ENCODE measurements around the gene BDP1.

DNA sequence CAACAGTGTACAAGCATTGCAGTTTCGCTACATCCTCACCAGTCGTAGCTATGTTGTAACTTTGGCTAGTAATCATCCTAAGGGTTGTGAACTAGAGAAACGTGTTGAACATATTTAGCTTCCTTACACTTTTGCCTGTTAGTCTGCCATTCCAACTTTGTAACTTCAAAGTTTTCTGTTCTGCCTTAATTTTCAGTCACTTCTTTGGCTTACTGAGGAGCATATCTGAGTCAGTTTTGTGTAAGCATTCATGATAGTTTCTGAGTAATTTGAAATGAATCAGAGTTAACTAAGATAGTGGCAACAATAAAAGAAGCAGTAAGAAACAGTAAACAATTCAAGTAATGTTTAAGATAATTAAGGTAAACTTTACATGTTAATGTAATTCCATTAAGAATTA lies 72.8 kb downstream of the BDP1 start:
- TF ChIP-seq TCF7L2 (IDR thresholded peaks at IDR 0.05; ENCODE audit: borderline replicate concordance, extremely low read depth, insufficient read depth, insufficient read length): no peak
- TF ChIP-seq, protein P1, sequence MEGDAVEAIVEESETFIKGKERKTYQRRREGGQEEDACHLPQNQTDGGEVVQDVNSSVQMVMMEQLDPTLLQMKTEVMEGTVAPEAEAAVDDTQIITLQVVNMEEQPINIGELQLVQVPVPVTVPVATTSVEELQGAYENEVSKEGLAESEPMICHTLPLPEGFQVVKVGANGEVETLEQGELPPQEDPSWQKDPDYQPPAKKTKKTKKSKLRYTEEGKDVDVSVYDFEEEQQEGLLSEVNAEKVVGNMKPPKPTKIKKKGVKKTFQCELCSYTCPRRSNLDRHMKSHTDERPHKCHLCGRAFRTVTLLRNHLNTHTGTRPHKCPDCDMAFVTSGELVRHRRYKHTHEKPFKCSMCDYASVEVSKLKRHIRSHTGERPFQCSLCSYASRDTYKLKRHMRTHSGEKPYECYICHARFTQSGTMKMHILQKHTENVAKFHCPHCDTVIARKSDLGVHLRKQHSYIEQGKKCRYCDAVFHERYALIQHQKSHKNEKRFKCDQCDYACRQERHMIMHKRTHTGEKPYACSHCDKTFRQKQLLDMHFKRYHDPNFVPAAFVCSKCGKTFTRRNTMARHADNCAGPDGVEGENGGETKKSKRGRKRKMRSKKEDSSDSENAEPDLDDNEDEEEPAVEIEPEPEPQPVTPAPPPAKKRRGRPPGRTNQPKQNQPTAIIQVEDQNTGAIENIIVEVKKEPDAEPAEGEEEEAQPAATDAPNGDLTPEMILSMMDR (IDR thresholded peaks at IDR 0.05 in 2 of 3, conservative IDR thresholded peaks at IDR 0.05 in 1 of 3; ENCODE audit: borderline replicate concordance in 1 of 3, insufficient read depth in 1 of 3, low read depth in 2 of 3, low read length in 2 of 3): no peak
- no peak for TF ChIP-seq POLR2A (IDR thresholded peaks at IDR 0.05; ENCODE audit: borderline replicate concordance, extremely low read depth, insufficient read depth, insufficient read length)
- TF ChIP-seq YY1 (IDR thresholded peaks at IDR 0.05; ENCODE audit: extremely low read depth, insufficient replicate concordance, low read depth, low read length): no peak
- TF ChIP-seq EZH2 (IDR thresholded peaks at IDR 0.05): no peak
- no peak for TF ChIP-seq JUND (IDR thresholded peaks at IDR 0.05)
